HL-60 (cell line): Measurements from ENCODE around the gene NPM1.

Experiments used
- POLR2AphosphoS5 ChIP-seq: IDR thresholded peaks from 2 replicates; pipeline ENCODE4 v1.6.1; 2012; ENCODE audit warnings: low read depth
- SPI1 ChIP-seq: IDR thresholded peaks from 2 replicates; pipeline ENCODE4 v1.6.1; 2012; ENCODE audit warnings: low read depth, mild to moderate bottlenecking, borderline replicate concordance
- TF ChIP-seq, protein P1 (sequence below): IDR thresholded peaks from one replicate; pipeline ENCODE4 v1.5.1; 2011; ENCODE audit warnings: low read length, control low read depth, inconsistent platforms; ENCODE audit not compliant: insufficient read depth

DNA sequence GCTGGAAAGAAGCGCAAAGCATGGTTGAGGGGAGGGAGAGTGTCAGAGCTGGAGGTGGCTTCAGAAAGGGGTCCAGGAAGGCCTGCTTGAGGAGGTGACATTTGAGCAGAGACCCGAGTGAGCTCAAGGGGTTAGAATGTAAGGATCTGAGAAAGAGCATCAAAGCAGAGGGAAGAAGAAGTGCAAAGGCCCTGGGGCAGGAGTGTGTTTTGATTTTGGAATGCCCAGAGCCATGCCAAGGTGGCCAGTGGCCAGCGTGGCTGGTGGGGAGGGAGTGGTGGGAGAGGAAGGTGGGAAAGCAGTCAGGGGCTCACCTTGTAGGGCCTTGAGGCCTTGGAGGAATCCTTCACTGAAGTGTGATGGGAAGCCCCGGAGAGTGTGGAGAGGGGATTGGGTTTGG lies 47.2 kb downstream of the NPM1 start:
- TF ChIP-seq, protein P1, sequence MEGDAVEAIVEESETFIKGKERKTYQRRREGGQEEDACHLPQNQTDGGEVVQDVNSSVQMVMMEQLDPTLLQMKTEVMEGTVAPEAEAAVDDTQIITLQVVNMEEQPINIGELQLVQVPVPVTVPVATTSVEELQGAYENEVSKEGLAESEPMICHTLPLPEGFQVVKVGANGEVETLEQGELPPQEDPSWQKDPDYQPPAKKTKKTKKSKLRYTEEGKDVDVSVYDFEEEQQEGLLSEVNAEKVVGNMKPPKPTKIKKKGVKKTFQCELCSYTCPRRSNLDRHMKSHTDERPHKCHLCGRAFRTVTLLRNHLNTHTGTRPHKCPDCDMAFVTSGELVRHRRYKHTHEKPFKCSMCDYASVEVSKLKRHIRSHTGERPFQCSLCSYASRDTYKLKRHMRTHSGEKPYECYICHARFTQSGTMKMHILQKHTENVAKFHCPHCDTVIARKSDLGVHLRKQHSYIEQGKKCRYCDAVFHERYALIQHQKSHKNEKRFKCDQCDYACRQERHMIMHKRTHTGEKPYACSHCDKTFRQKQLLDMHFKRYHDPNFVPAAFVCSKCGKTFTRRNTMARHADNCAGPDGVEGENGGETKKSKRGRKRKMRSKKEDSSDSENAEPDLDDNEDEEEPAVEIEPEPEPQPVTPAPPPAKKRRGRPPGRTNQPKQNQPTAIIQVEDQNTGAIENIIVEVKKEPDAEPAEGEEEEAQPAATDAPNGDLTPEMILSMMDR: no peak
- no peak for TF ChIP-seq POLR2AphosphoS5
- no peak for TF ChIP-seq SPI1
